Heart left ventricle (tissue), 13 donors: ENCODE measurements around the gene CD59.

Source experiments
- CTCF ChIP-seq, 12 donors: fragments of 200-600 bp; sonication (generic) in 4 of 12; IDR thresholded peaks; one replicate each; pipeline versions ENCODE4 v1.5.0 to v1.8.0; 2018 to 2022; ENCODE audit warnings: antibody characterized with exemption in 12 of 12, mild to moderate bottlenecking in 5 of 12
- POLR2A ChIP-seq, 2 donors: fragments of 450-650 bp; IDR thresholded peaks; one replicate each; pipeline ENCODE4 v1.6.1; 2017; ENCODE audit warnings: antibody characterized with exemption in 2 of 2, mild to moderate bottlenecking in 2 of 2, moderate library complexity in 2 of 2
- donor health status: ischemic (EF 13 %, LVEDD 7.1; RV severe dilation, severe dysfunction).
- donor health status: DM: no; HTN: yes; CAD: no.
- donor health status: DM: no; HTN: no; CAD: no.
- donor health status: ischemic (EF 25% LVEDD 6.9; RV normal size, moderate dysfunction).
- donor health status: ischemic (EF 25% LVEDD 5.7; RV mildly dilated, moderate dysfunction).
- donor health status: ischemic (EF 35%, LVEDD 5.7; RV mildly dilated, moderate dysfunction).
- donor health status: nonischemic (EF 11% LVEDD 7.7; RV severe dilation, severe dysfunction).
- donor health status: DM: yes; HTN: yes; CAD: no.
- donor health status: PGD.
- donor health status: ischemic (EF 29% LVEDD 5.4; RV normal size, mild dysfunction).
- donor health status: nonischemic (EF 23%, LVEDD 6.1; RV moderate dilation, normal function).

- TF ChIP-seq CTCF (IDR thresholded peaks at IDR 0.05), result no peak
- no peak for TF ChIP-seq POLR2A (IDR thresholded peaks at IDR 0.05)
Observed at GRCh38 chr11:33779849-33780528, 43.8 kb upstream of the CD59 start.
